ENCODE results near the gene DNM3. TPM values are rescaled to one million over a fixed set of nuclear protein-coding genes. Genes with fewer than 3 reads are reported as not detected.

The DNM3 gene
- total and polyA plus RNA-seq, 12 donors = 7.2 to 78.6 (median 18.4) TPM

GRCh38 chr1:172149346-172149745, 308.0 kb downstream of the DNM3 start:
- no peak overlapping the region for H3K4me3 ChIP-seq
- H3K9me3 ChIP-seq (replicated peaks in 1 of 3) = no peaks in the 10 kb centered on the region
- WGBS, 4 donors = 83 to 98% (median 92%) methylated on average over 2 of the region's 2 CpGs
- no peaks in the 10 kb centered on the region for H3K27me3 ChIP-seq
- no peaks in the 10 kb centered on the region for H3K36me3 ChIP-seq (replicated peaks in 1 of 2)
- intact Hi-C loops (cut with DNase I) = no loop called here
- TF ChIP-seq, protein P1, sequence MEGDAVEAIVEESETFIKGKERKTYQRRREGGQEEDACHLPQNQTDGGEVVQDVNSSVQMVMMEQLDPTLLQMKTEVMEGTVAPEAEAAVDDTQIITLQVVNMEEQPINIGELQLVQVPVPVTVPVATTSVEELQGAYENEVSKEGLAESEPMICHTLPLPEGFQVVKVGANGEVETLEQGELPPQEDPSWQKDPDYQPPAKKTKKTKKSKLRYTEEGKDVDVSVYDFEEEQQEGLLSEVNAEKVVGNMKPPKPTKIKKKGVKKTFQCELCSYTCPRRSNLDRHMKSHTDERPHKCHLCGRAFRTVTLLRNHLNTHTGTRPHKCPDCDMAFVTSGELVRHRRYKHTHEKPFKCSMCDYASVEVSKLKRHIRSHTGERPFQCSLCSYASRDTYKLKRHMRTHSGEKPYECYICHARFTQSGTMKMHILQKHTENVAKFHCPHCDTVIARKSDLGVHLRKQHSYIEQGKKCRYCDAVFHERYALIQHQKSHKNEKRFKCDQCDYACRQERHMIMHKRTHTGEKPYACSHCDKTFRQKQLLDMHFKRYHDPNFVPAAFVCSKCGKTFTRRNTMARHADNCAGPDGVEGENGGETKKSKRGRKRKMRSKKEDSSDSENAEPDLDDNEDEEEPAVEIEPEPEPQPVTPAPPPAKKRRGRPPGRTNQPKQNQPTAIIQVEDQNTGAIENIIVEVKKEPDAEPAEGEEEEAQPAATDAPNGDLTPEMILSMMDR (IDR thresholded peaks at IDR 0.05) = no peak
- TF ChIP-seq POLR2A (IDR thresholded peaks at IDR 0.05) = no peak
- peaks cover 8 to 26% of the 10 kb centered on the region in 2 donors for H3K4me1 ChIP-seq (replicated peaks in 1 of 2)
- H3K27ac ChIP-seq = no peak overlapping the region
- no peak for DNase-seq

- Histone ChIP-seq H3K27me3 (no peaks in the 10 kb centered on the region), H3K9me3 (replicated peaks in 1 of 3) (no peaks in the 10 kb centered on the region), H3K27ac (peak overlapping the region in 1 of 5 donors; percentile 2), H3K4me1 (replicated peaks in 1 of 2) (peaks cover 0 to 6% of the 10 kb centered on the region in 2 donors), H3K4me3 (no peak overlapping the region), H3K36me3 (replicated peaks in 1 of 2) (no peaks in the 10 kb centered on the region)
- no peak for TF ChIP-seq POLR2A (IDR thresholded peaks at IDR 0.05)
- TF ChIP-seq, protein P1 (IDR thresholded peaks at IDR 0.05) = no peak
- DNase-seq = no peak
- 40 to 51% (median 45%) methylated on average over 2 of the region's 2 CpGs for WGBS, 4 donors
- intact Hi-C loops (cut with DNase I) = no loop called here
Measured at GRCh38 chr1:172154551-172154950, 313.3 kb downstream of the DNM3 start.

DNA sequence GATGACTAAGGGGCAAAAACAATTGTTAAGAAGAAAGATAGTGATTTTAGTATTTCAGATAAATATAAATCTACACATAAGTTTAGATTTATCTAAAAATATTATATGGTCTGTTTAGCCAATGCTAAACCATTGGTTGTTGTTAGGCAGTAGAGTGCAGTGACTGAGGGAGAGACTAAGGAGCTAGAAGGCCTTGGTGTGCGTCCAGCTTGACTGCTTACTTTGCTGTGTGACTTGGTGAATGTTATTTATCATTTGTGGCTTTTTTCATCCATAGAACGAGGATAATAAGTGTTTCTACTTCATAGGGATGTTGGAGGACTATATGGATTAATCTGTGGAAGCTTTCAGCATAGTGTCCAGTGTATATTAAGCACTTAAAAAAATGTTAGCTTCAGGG, 314.5 kb downstream of the DNM3 start:
- Histone ChIP-seq H3K36me3 (replicated peaks in 1 of 2) (no peaks in the 10 kb centered on the region), H3K4me3 (no peak overlapping the region), H3K4me1 (replicated peaks in 1 of 2) (peaks cover 0 to 6% of the 10 kb centered on the region in 2 donors), H3K9me3 (replicated peaks in 1 of 3) (no peaks in the 10 kb centered on the region), H3K27me3 (no peaks in the 10 kb centered on the region), H3K27ac (no peak overlapping the region)
- TF ChIP-seq POLR2A (IDR thresholded peaks at IDR 0.05) = no peak
- TF ChIP-seq, protein P1 (IDR thresholded peaks at IDR 0.05) = no peak
- intact Hi-C loops (cut with DNase I) = no loop called here
- no peak for DNase-seq
- 80 to 90% (median 86%) methylated on average over 2 of the region's 2 CpGs for WGBS, 4 donors

DNA sequence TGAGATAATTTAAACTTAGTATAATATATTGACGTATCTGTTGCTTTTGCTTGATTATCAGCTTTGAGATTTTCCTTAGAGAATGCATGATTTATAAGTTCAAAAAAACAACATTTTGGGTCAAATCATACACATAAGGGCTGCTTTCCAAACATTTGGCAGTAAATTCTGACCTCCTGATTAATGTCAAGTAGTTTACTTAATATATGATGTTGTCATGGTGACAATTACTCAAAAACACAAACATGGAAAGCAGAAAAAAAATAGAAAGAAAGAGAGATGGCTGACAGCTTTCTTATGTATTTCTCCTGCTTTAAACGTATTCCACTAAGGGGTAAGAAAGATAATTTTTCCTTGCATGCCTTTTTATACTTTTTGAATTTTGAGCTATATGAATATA, 320.9 kb downstream of the DNM3 start:
- H3K36me3 ChIP-seq (replicated peaks in 1 of 2) = no peaks in the 10 kb centered on the region
- H3K27me3 ChIP-seq = no peaks in the 10 kb centered on the region
- WGBS, 4 donors = 86 to 87% (median 86%) methylated on average over 2 of the region's 2 CpGs
- no peak overlapping the region for H3K4me3 ChIP-seq
- H3K4me1 ChIP-seq (replicated peaks in 1 of 2) = peaks cover 6 to 8% of the 10 kb centered on the region in 2 donors
- TF ChIP-seq, protein P1 (IDR thresholded peaks at IDR 0.05) = no peak
- no peak for TF ChIP-seq POLR2A (IDR thresholded peaks at IDR 0.05)
- H3K27ac ChIP-seq = no peak overlapping the region
- no peaks in the 10 kb centered on the region for H3K9me3 ChIP-seq (replicated peaks in 1 of 3)
- intact Hi-C loops (cut with DNase I) = no loop called here
- no peak for DNase-seq

All from adrenal gland (tissue), 12 donors.